Nephron progenitor cell (in vitro differentiated cells): ENCODE measurements around the gene SRM.
A peak's percentile ranks its signal among the peaks of the same experiment; 100 is the strongest.
"Not testable (repeated sequence)": the region's sequence is repeated elsewhere in the genome, so short reads cannot be mapped to it uniquely, and the experiment has no call there.

Experiments
- DNase-seq: peaks from one replicate; pipeline ENCODE4 v3.0.0; 2021
- H3K27ac Mint-ChIP-seq: 2 replicates; pipeline ENCODE4 v1.8.0; 2021; ENCODE audit warnings: mild to moderate bottlenecking, moderate library complexity, mixed read lengths
- H3K27me3 Mint-ChIP-seq: 2 replicates; pipeline ENCODE4 v1.8.0; 2021; ENCODE audit warnings: mild to moderate bottlenecking, low read depth, mixed read lengths; ENCODE audit not compliant: poor library complexity
- H3K36me3 Mint-ChIP-seq: 2 replicates; pipeline ENCODE4 v1.8.0; 2021; ENCODE audit warnings: low read depth, mixed read lengths
- H3K4me1 Mint-ChIP-seq: 2 replicates; pipeline ENCODE4 v1.8.0; 2021; ENCODE audit warnings: mixed read lengths
- H3K4me3 Mint-ChIP-seq: 2 replicates; pipeline ENCODE4 v1.8.0; 2021; ENCODE audit warnings: mild to moderate bottlenecking, moderate library complexity, mixed read lengths
- H3K9me3 Mint-ChIP-seq: 2 replicates; pipeline ENCODE4 v1.8.0; 2021; ENCODE audit warnings: mild to moderate bottlenecking, moderate library complexity, mixed read lengths
- TF ChIP-seq, protein P1 (sequence below): fragments of 200-600 bp; sonication (generic); IDR thresholded peaks from 2 replicates; pipeline ENCODE4 v1.5.0; 2021; ENCODE audit warnings: antibody characterized with exemption

Gene SRM

DNA sequence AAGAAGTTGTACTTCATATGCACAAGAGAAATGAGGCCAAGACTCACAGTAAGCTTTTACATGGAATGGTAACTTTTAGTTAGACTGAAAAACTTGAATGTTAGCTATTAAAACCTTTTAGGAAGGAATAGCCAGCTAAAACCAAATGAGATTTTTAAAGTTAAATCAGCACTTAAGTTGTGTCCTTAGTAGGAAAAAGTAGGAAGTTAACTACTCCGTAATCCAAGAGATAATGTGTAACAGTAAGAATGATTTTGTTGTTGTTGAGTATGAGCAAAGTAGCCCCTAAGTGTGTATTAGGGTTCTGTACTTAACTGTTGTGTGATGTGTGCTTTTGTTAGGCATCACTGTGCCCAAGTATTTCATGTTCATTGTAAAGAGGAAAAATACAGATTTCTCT lies 34.2 kb downstream of the SRM start:
- H3K9me3 Mint-ChIP-seq: no peaks in the 10 kb centered on the region
- H3K36me3 Mint-ChIP-seq: peaks cover 79% of the 10 kb centered on the region
- H3K27ac Mint-ChIP-seq: peak overlapping the region; percentile 77

DNA sequence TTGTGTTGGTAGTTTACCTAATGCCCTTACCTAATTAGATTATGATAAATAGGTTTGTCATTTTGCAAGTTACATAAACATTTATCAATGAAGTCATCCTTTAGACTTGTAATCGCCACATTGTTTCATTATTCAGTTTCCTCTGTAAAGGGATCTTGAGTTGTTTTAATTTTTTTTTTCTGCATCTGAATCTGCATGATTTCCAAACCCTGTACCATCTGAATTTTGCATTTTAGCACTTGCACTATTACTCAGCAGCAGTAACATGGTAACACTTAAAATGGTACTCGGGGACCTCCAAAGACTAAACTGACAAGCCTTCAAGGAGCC lies 35.0 kb downstream of the SRM start:
- Mint-ChIP-seq H3K27ac (peak overlapping the region; percentile 55), H3K4me1 (peaks cover 5% of the 10 kb centered on the region), H3K4me3 (no peak overlapping the region), H3K9me3 (no peaks in the 10 kb centered on the region), H3K27me3 (peaks cover 2% of the 10 kb centered on the region), H3K36me3 (peaks cover 78% of the 10 kb centered on the region)
- TF ChIP-seq, protein P1, sequence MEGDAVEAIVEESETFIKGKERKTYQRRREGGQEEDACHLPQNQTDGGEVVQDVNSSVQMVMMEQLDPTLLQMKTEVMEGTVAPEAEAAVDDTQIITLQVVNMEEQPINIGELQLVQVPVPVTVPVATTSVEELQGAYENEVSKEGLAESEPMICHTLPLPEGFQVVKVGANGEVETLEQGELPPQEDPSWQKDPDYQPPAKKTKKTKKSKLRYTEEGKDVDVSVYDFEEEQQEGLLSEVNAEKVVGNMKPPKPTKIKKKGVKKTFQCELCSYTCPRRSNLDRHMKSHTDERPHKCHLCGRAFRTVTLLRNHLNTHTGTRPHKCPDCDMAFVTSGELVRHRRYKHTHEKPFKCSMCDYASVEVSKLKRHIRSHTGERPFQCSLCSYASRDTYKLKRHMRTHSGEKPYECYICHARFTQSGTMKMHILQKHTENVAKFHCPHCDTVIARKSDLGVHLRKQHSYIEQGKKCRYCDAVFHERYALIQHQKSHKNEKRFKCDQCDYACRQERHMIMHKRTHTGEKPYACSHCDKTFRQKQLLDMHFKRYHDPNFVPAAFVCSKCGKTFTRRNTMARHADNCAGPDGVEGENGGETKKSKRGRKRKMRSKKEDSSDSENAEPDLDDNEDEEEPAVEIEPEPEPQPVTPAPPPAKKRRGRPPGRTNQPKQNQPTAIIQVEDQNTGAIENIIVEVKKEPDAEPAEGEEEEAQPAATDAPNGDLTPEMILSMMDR: no peak
- no peak for DNase-seq

More for the DNA sequence above, 34.2 kb downstream of the SRM start:
- Mint-ChIP-seq H3K4me1 (peaks cover 8% of the 10 kb centered on the region), H3K27me3 (peaks cover 2% of the 10 kb centered on the region), H3K4me3 (no peak overlapping the region)
- TF ChIP-seq, protein P1: no peak
- no peak for DNase-seq

DNA sequence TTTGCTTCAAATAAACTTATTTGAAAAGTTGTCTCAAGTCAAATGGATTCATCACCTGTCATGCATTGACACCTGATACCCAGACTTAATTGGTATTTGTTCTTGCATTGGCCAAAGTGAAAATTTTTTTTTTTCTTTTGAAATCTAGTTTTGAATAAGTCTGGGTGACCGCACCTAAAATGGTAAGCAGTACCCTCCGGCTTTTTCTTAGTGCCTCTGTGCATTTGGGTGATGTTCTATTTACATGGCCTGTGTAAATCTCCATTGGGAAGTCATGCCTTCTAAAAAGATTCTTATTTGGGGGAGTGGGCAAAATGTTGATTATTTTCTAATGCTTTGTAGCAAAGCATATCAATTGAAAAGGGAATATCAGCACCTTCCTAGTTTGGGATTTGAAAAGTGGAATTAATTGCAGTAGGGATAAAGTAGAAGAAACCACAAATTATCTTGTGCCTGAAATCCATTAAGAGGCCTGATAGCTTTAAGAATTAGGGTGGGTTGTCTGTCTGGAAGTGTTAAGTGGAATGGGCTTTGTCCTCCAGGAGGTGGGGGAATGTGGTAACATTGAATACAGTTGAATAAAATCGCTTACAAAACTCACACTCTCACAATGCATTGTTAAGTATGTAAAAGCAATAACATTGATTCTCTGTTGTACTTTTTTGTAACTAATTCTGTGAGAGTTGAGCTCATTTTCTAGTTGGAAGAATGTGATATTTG lies 35.5 kb downstream of the SRM start:
- Mint-ChIP-seq H3K9me3 (no peaks in the 10 kb centered on the region), H3K4me3 (no peak overlapping the region), H3K36me3 (peaks cover 80% of the 10 kb centered on the region)

DNA sequence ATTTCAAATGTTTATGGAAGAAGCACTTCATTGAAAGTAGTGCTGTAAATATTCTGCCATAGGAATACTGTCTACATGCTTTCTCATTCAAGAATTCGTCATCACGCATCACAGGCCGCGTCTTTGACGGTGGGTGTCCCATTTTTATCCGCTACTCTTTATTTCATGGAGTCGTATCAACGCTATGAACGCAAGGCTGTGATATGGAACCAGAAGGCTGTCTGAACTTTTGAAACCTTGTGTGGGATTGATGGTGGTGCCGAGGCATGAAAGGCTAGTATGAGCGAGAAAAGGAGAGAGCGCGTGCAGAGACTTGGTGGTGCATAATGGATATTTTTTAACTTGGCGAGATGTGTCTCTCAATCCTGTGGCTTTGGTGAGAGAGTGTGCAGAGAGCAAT lies 36.6 kb downstream of the SRM start:
- DNase-seq: no peak
- TF ChIP-seq, protein P1: no peak
- H3K4me3 Mint-ChIP-seq: no peak overlapping the region
- H3K27me3 Mint-ChIP-seq: peaks cover 2% of the 10 kb centered on the region
- no peaks in the 10 kb centered on the region for H3K9me3 Mint-ChIP-seq
- H3K36me3 Mint-ChIP-seq: peaks cover 91% of the 10 kb centered on the region
- H3K4me1 Mint-ChIP-seq: peaks cover 5% of the 10 kb centered on the region
- H3K27ac Mint-ChIP-seq: no peak overlapping the region

More for the DNA sequence above, 35.5 kb downstream of the SRM start:
- Mint-ChIP-seq H3K4me1 (peaks cover 5% of the 10 kb centered on the region), H3K27me3 (peaks cover 2% of the 10 kb centered on the region), H3K27ac (peak overlapping the region; percentile 55)
- TF ChIP-seq, protein P1: no peak
- no peak for DNase-seq

DNA sequence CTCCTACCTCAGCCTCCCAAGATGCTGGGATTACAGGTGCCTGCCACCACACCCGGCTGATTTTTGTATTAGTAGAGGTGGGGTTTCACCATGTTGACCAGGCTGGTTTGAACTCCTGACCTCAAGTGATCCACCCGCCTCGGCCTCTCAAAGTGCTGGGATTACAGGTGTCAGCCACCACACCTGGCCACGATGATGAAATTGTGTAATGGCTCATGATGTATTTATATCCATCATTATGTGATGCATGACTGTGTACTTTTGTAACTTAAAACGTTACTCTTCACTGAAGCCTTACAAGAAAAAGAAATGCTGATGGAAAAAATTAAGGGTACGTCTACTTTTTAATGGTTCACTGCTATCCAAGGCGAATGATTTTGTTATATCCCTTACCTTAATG lies 39.8 kb downstream of the SRM start:
- DNase-seq: no peak
- Mint-ChIP-seq H3K4me1 (no peaks in the 10 kb centered on the region), H3K9me3 (no peaks in the 10 kb centered on the region), H3K4me3 (no peak overlapping the region), H3K27ac (no peak overlapping the region), H3K36me3 (peaks cover 81% of the 10 kb centered on the region), H3K27me3 (no peaks in the 10 kb centered on the region)
- TF ChIP-seq, protein P1: no peak

DNA sequence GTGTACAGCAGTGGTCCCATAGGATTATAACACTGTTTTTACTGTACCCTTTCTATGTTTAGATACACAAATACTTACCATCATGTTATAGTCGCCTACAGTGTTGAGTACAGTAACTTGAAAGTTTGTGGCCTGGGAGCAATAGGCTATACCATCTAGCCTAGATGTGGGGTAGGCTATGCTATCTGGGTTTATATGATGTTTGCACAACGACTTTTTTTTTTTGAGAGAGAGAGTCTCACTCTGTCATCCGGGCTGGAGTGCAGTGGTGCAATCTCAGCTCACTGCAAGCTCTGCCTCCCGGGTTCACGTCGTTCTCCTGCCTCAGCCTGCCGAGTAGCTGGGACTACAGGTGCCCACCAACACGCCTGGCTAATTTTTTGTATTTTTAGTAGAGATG lies 40.5 kb downstream of the SRM start:
- not testable (repeated sequence) for H3K27ac Mint-ChIP-seq, H3K9me3 Mint-ChIP-seq, H3K4me1 Mint-ChIP-seq, H3K27me3 Mint-ChIP-seq, DNase-seq, H3K4me3 Mint-ChIP-seq
- H3K36me3 Mint-ChIP-seq: peaks cover 81% of the 10 kb centered on the region
